MCF 10A (cell line): ENCODE results near the gene NARS2. TPM values are rescaled to one million over a fixed set of nuclear protein-coding genes. Genes with fewer than 3 reads are reported as not detected.

ENCODE experiments used
- BruUV-seq: library from RNA; stranded (reverse); fragments of 400-500 nt; replicated peaks from 2 replicates; lab custom pipeline; 2021; lab: Mats Ljungman, UMichigan
- CTCF ChIA-PET: fragments of 300-600 bp; sonication (Branson Sonifier 250); formaldehyde crosslinking; extraction: SDS; loops from one replicate; lab custom pipeline; 2021; ENCODE audit warnings: antibody characterized with exemption, inconsistent platforms; lab: Yijun Ruan, JAX
- POLR2A ChIA-PET: fragments of 300-600, 350-650 bp; sonication (Branson Sonifier 250); formaldehyde crosslinking; extraction: SDS; loops from one replicate; lab custom pipeline; 2020; ENCODE audit warnings: antibody characterized with exemption, inconsistent platforms; lab: Yijun Ruan, JAX
- DNase-seq: peaks from one replicate; pipeline ENCODE4 v3.0.0-alpha.2; 2018; ENCODE audit not compliant: unreplicated experiment
- H3K27ac Mint-ChIP-seq: one replicate; pipeline ENCODE4 v1.8.0; 2022; ENCODE audit warnings: mild to moderate bottlenecking, low read depth, mixed read lengths; ENCODE audit not compliant: unreplicated experiment
- H3K27me3 Mint-ChIP-seq: one replicate; pipeline ENCODE4 v1.8.0; 2022; ENCODE audit warnings: mixed read lengths; ENCODE audit not compliant: insufficient read depth, unreplicated experiment
- H3K36me3 Mint-ChIP-seq: one replicate; pipeline ENCODE4 v1.8.0; 2022; ENCODE audit warnings: mild to moderate bottlenecking, moderate library complexity, mixed read lengths; ENCODE audit not compliant: insufficient read depth, unreplicated experiment
- H3K4me1 Mint-ChIP-seq: one replicate; pipeline ENCODE4 v1.8.0; 2022; ENCODE audit warnings: mixed read lengths; ENCODE audit not compliant: insufficient read depth, unreplicated experiment
- H3K4me3 Mint-ChIP-seq: one replicate; pipeline ENCODE4 v1.8.0; 2022; ENCODE audit warnings: mild to moderate bottlenecking, moderate library complexity, mixed read lengths; ENCODE audit not compliant: unreplicated experiment
- H3K9me3 Mint-ChIP-seq: one replicate; pipeline ENCODE4 v1.8.0; 2022; ENCODE audit warnings: mixed read lengths; ENCODE audit not compliant: unreplicated experiment
- CTCF ChIP-seq: fragments of 200-600 bp; IDR thresholded peaks from one replicate; pipeline ENCODE4 v1.8.0; 2022; ENCODE audit warnings: antibody characterized with exemption, mild to moderate bottlenecking; ENCODE audit not compliant: unreplicated experiment
- intact Hi-C: fragments of 100-400 bp; cut with micrococcal nuclease; formaldehyde crosslinking; loops from 2 replicates; pipeline ENCODE4 v1.14.1; 2022
- total RNA-seq: library from RNA; stranded (reverse); gene quantifications from 2 replicates; pipeline ENCODE4 v1.2.3, GENCODE V29; 2022

NARS2 gene
- total RNA-seq, 1 experiment from 2014 or later = 24.6 TPM

GRCh38 chr11:78547931-78548705, 26.5 kb downstream of the NARS2 start:
- no peak overlapping the region for H3K27ac Mint-ChIP-seq
- BruUV-seq = no TSS peak

GRCh38 chr11:78542007-78542406, 32.7 kb downstream of the NARS2 start:
- no peaks in the 10 kb centered on the region for H3K4me1 Mint-ChIP-seq
- H3K27ac Mint-ChIP-seq = no peak overlapping the region
- POLR2A ChIA-PET = no interaction called here
- H3K27me3 Mint-ChIP-seq = no peaks in the 10 kb centered on the region
- DNase-seq = no peak
- BruUV-seq = no TSS peak
- no peak overlapping the region for H3K4me3 Mint-ChIP-seq
- no peak for TF ChIP-seq CTCF
- peaks cover 20% of the 10 kb centered on the region for H3K36me3 Mint-ChIP-seq
- intact Hi-C loops = no loop called here
- H3K9me3 Mint-ChIP-seq = no peaks in the 10 kb centered on the region
- CTCF ChIA-PET = no interaction called here

More at GRCh38 chr11:78547931-78548705, 26.5 kb downstream of the NARS2 start:
- intact Hi-C loops = no loop called here
- DNase-seq = no peak
- CTCF ChIA-PET = interaction anchor here (0.8 to 2.5 kb wide), 4 partner anchors 11 to 130 kb away, joined by 3 to 10 read pairs (median 5); no protein-coding TSS in a partner anchor
- Mint-ChIP-seq H3K36me3 (peaks cover 21% of the 10 kb centered on the region), H3K4me1 (no peaks in the 10 kb centered on the region), H3K4me3 (no peak overlapping the region), H3K9me3 (peaks cover 6% of the 10 kb centered on the region), H3K27me3 (no peaks in the 10 kb centered on the region)
- POLR2A ChIA-PET = interaction anchor here (0.6 kb wide), 1 partner anchor 1648 kb away, joined by 3 read pairs; no protein-coding TSS in a partner anchor
- TF ChIP-seq CTCF = no peak

- Mint-ChIP-seq H3K27ac (no peak overlapping the region), H3K9me3 (no peaks in the 10 kb centered on the region), H3K27me3 (no peaks in the 10 kb centered on the region), H3K36me3 (peaks cover 20% of the 10 kb centered on the region), H3K4me3 (no peak overlapping the region), H3K4me1 (no peaks in the 10 kb centered on the region)
- POLR2A ChIA-PET = interaction anchor here (1.5 kb wide), 1 partner anchor 13 kb away, joined by 4 read pairs; no protein-coding TSS in a partner anchor
- no peak for DNase-seq
- TF ChIP-seq CTCF = no peak
- BruUV-seq = no TSS peak
- CTCF ChIA-PET = interaction anchor here (0.6 kb wide), 2 partner anchors 13 to 17 kb away, joined by 3 read pairs; no protein-coding TSS in a partner anchor
- intact Hi-C loops = no loop called here
Observed at GRCh38 chr11:78541537-78541936, 33.1 kb downstream of the NARS2 start.

- BruUV-seq = no TSS peak
- H3K27me3 Mint-ChIP-seq = no peaks in the 10 kb centered on the region
- no peaks in the 10 kb centered on the region for H3K9me3 Mint-ChIP-seq
- DNase-seq = no peak
- TF ChIP-seq CTCF = no peak
- no peak overlapping the region for H3K4me3 Mint-ChIP-seq
- CTCF ChIA-PET = no interaction called here
- intact Hi-C loops = no loop called here
- H3K4me1 Mint-ChIP-seq = no peaks in the 10 kb centered on the region
- H3K36me3 Mint-ChIP-seq = peaks cover 10% of the 10 kb centered on the region
- POLR2A ChIA-PET = interaction anchor here (1.5 kb wide), 1 partner anchor 11 kb away, joined by 4 read pairs; no protein-coding TSS in a partner anchor
- H3K27ac Mint-ChIP-seq = no peak overlapping the region
Observed at GRCh38 chr11:78540256-78540655, 34.4 kb downstream of the NARS2 start.
